Femur (tissue), 1 donor: ENCODE data around the gene KRTAP23-1.

Experiments used
- DNase-seq: peaks from one replicate; pipeline ENCODE4 v3.0.0-alpha.2; 2017

Gene KRTAP23-1

DNA sequence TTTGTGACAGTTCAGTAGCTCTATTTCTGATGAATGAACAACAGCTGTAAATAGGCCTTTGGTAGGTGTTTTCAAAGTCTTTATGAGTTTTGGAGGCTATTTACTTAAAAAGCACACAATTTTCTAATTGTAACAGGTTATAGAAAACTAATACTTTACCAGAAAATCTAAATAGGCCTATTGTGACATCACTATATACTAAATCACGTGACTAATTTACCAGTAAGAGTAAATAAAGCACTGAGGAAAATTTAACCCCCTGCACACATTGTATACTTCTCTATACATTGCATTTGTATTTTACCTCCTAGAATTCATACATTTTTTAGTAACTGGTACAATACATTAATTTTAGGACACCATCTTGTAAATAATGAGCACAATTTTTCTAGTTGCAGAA, 43.3 kb downstream of the KRTAP23-1 start:
- no peak for DNase-seq
